Heart left ventricle (tissue), 16 donors: ENCODE measurements around the gene MGAM2. TPM values are rescaled to one million over a fixed set of nuclear protein-coding genes. Genes with fewer than 3 reads are reported as not detected.

Source experiments
- ATAC-seq, 4 donors: fragments of 200-7000 bp; cut with Tn5 transposase; one replicate each; pipeline ENCODE4 v1.9.1; 2020 to 2022; ENCODE audit warnings: moderate library complexity in 4 of 4, mild to moderate bottlenecking in 3 of 4, moderate number of reproducible peaks in 1 of 4
- DNase-seq, 5 donors: peaks; one replicate each; pipeline ENCODE4 v3.0.0-alpha.2; 2020
- H3K27ac ChIP-seq, 12 donors: fragments of 200-600 bp; sonication (generic) in 4 of 12; one replicate each; pipeline versions ENCODE4 v1.5.0 to v1.8.0; 2016 to 2022; ENCODE audit warnings: mild to moderate bottlenecking in 2 of 12
- H3K27me3 ChIP-seq, 9 donors: fragments of 200-600 bp; sonication (generic) in 2 of 9; one replicate each; pipeline versions ENCODE4 v1.5.1 to v1.8.0; 2016 to 2022; ENCODE audit warnings: mild to moderate bottlenecking in 3 of 9
- H3K36me3 ChIP-seq, 9 donors: fragments of 200-600 bp; sonication (generic) in 2 of 9; one replicate each; pipeline versions ENCODE4 v1.5.0 to v1.8.0; 2018 to 2022; ENCODE audit warnings: mild to moderate bottlenecking in 2 of 9
- H3K4me1 ChIP-seq, 12 donors: fragments of 200-600 bp; sonication (generic) in 4 of 12; one replicate each; pipeline versions ENCODE4 v1.5.0 to v1.8.0; 2016 to 2022; ENCODE audit warnings: mild to moderate bottlenecking in 3 of 12
- H3K4me3 ChIP-seq, 12 donors: fragments of 200-600 bp; sonication (generic) in 4 of 12; one replicate each; pipeline versions ENCODE4 v1.5.0 to v1.8.0; 2017 to 2022; ENCODE audit warnings: mild to moderate bottlenecking in 9 of 12, moderate library complexity in 4 of 12
- H3K9me3 ChIP-seq, 12 donors: fragments of 200-600 bp; sonication (generic) in 4 of 12; one replicate each; pipeline versions ENCODE4 v1.5.0 to v1.8.0; 2016 to 2022; ENCODE audit warnings: mild to moderate bottlenecking in 1 of 12
- POLR2A ChIP-seq, 2 donors: fragments of 450-650 bp; IDR thresholded peaks; one replicate each; pipeline ENCODE4 v1.6.1; 2017; ENCODE audit warnings: antibody characterized with exemption in 2 of 2, mild to moderate bottlenecking in 2 of 2, moderate library complexity in 2 of 2
- WGBS, 4 donors: extraction: QIAGEN DNeasy Blood & Tissue Kit in 2 of 4; methylation state at CpG; one replicate each; pipeline versions ENCODE4 v1.1.5 to v1.1.7; 2013 to 2018; 5-methylcytosine and 5-hydroxymethylcytosine counted together
- intact Hi-C, 10 donors: fragments of 100-400 bp; cut with DNase I; formaldehyde crosslinking; loops; one replicate each; pipeline versions ENCODE4 v1.11.1 to v1.14.2; 2022
- polyA plus RNA-seq, 2 donors: library from polyadenylated mRNA; stranded (reverse); fragments of 200-250 nt; gene quantifications; one replicate each; pipeline ENCODE4 v1.2.3, GENCODE V29; 2013
- total RNA-seq, 9 donors: library from RNA; depleted of rRNA in 2 of 9; stranded (reverse); fragments of >200 nt in 2 of 9; fragmentation: NEBNext Ultra II Directional in 3 of 9; extraction: Animal tissue kit (Norgen Biotek cat#: 25700) in 3 of 9; gene quantifications; one replicate each; pipeline versions ENCODE4 v1.1.0 to v1.2.4, GENCODE V29; 2016 to 2023
- TF ChIP-seq, protein P1 (sequence below), 12 donors: fragments of 200-600 bp; sonication (generic) in 4 of 12; IDR thresholded peaks; one replicate each; pipeline versions ENCODE4 v1.5.0 to v1.8.0; 2018 to 2022; ENCODE audit warnings: antibody characterized with exemption in 12 of 12, mild to moderate bottlenecking in 5 of 12
- donor health status: ischemic (EF 13 %, LVEDD 7.1; RV severe dilation, severe dysfunction).
- donor health status: healthy with polysubstance abuse.
- donor health status: DM: no; HTN: yes; CAD: no.
- donor health status: DM: no; HTN: no; CAD: no.
- donor health status: ischemic (EF 25% LVEDD 6.9; RV normal size, moderate dysfunction).
- donor health status: ischemic (EF 25% LVEDD 5.7; RV mildly dilated, moderate dysfunction).
- donor health status: healthy.
- donor health status: DM: yes; HTN: yes; CAD: no.
- donor health status: ischemic (EF 35%, LVEDD 5.7; RV mildly dilated, moderate dysfunction).
- donor health status: nonischemic (EF 11% LVEDD 7.7; RV severe dilation, severe dysfunction).
- donor health status: DM: yes; HTN: yes; CAD: no.
- donor health status: PGD.
- donor health status: ischemic (EF 29% LVEDD 5.4; RV normal size, mild dysfunction).
- donor health status: nonischemic (EF 23%, LVEDD 6.1; RV moderate dilation, normal function).

Gene MGAM2
- total and polyA plus RNA-seq, 11 donors = 0.01 to 0.13 (median 0.07) TPM; not detected in 4

DNA sequence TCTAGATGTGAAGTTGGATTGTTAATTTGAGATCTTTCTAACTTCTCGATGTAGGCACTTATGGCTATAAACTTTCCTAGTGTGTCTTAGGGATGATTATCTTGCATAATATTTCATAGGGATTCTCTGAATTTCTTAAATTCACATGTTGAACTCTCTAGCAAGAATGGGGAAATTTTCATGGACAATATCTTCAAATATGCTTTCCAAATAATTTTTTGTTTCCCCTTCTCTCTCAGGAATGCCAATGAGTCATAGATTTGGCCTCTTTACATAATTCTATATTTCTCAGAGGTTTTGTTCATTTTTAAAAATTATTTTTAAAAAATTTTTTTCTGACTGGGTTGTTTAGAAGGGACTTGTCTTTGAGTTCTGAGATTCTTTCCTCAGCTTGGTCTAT, 68.9 kb downstream of the MGAM2 start:
- ATAC-seq (no peak), DNase-seq (no peak)
- 81 to 92% (median 86%) methylated on average over 1 of the region's 1 CpG for WGBS, 4 donors
- TF ChIP-seq, protein P1, sequence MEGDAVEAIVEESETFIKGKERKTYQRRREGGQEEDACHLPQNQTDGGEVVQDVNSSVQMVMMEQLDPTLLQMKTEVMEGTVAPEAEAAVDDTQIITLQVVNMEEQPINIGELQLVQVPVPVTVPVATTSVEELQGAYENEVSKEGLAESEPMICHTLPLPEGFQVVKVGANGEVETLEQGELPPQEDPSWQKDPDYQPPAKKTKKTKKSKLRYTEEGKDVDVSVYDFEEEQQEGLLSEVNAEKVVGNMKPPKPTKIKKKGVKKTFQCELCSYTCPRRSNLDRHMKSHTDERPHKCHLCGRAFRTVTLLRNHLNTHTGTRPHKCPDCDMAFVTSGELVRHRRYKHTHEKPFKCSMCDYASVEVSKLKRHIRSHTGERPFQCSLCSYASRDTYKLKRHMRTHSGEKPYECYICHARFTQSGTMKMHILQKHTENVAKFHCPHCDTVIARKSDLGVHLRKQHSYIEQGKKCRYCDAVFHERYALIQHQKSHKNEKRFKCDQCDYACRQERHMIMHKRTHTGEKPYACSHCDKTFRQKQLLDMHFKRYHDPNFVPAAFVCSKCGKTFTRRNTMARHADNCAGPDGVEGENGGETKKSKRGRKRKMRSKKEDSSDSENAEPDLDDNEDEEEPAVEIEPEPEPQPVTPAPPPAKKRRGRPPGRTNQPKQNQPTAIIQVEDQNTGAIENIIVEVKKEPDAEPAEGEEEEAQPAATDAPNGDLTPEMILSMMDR (IDR thresholded peaks at IDR 0.05) = no peak
- TF ChIP-seq POLR2A (IDR thresholded peaks at IDR 0.05) = no peak
- no peaks in the 10 kb centered on the region for H3K36me3 ChIP-seq
- H3K4me1 ChIP-seq = no peaks in the 10 kb centered on the region
- intact Hi-C loops = no loop called here
- H3K27me3 ChIP-seq = no peaks in the 10 kb centered on the region
- H3K4me3 ChIP-seq = no peak overlapping the region
- no peaks in the 10 kb centered on the region for H3K9me3 ChIP-seq
- no peak overlapping the region for H3K27ac ChIP-seq

DNA sequence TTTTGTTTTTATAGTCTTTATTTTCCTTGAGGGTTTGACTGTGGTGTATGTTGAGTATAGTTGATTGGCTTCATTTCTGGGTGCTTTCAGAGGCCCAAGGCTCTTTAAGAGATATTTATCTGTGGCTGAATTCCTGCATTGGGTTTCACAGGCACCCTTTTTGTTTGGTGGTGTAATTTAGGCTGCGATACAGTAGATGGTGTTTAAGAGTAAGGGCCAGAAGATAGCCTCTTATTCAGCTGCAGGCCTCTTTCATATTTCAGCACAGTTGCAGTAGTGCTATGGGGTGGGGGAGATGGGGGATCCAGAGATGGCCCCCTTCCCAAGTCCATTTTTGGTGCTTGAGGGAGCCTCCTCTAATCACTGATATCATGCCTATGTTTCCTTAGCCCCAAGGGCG, 69.7 kb downstream of the MGAM2 start:
- H3K4me1 ChIP-seq = no peaks in the 10 kb centered on the region
- no peaks in the 10 kb centered on the region for H3K9me3 ChIP-seq
- TF ChIP-seq, protein P1 (IDR thresholded peaks at IDR 0.05) = no peak
- no peak for TF ChIP-seq POLR2A (IDR thresholded peaks at IDR 0.05)
- no peaks in the 10 kb centered on the region for H3K27me3 ChIP-seq
- no peaks in the 10 kb centered on the region for H3K36me3 ChIP-seq
- H3K27ac ChIP-seq = no peak overlapping the region
- WGBS, 4 donors = 80 to 86% (median 81%) methylated on average over 2 of the region's 2 CpGs
- ATAC-seq (no peak), DNase-seq (no peak)
- intact Hi-C loops = no loop called here
- no peak overlapping the region for H3K4me3 ChIP-seq

DNA sequence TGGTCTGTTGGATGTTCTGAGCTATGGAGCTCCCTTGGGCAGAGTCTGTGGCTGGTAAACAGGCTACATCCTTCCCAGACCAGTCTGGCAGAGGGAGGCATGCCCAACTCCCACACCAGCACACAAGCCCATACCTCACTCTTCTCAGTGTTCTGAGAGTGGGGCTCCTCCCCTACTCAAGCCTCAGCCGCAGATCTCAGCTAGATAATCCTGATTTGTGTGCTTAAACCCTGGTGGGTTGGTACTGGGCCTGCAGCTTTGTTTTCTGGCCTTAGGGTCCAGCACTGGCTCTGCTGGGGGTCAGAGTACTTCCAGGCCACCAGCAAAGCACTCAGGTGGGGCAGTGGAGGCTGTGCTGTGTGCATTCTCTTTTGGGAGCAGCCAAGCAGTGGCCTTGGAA, 70.4 kb downstream of the MGAM2 start:
- WGBS, 4 donors = 67 to 80% (median 79%) methylated on average over 1 of the region's 1 CpG; no CpG with 5 or more reads in 1 of the 4 donors
- intact Hi-C loops = no loop called here

DNA sequence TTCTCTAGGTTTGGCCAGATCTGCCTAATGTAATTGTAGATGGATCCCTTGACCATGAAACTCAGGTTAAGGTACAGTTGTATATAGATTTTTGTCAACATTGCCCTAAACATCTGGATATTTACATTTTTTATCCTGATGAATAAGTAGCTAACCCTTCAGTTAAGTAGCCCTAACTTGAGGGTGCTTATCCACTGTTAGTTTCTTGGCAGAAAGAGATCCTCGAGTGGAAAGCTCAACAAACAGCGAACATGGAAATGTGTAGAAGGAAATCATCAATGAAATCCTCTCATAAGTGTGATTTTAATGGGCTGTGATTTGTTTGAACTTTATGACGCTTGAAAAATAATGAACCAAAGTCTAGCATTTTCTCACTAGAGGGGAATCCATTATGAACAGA, 73.6 kb downstream of the MGAM2 start:
- 72 to 80% (median 74%) methylated on average over 3 of the region's 3 CpGs for WGBS, 4 donors
- H3K36me3 ChIP-seq = no peaks in the 10 kb centered on the region
- H3K4me3 ChIP-seq = no peak overlapping the region
- no peaks in the 10 kb centered on the region for H3K27me3 ChIP-seq
- no peak overlapping the region for H3K27ac ChIP-seq
- TF ChIP-seq POLR2A (IDR thresholded peaks at IDR 0.05) = no peak
- TF ChIP-seq, protein P1 (IDR thresholded peaks at IDR 0.05) = no peak
- intact Hi-C loops = loop anchor here in 6 of 10 donors (5.0 kb wide), 1 partner anchor 208 kb away; no protein-coding TSS in a partner anchor
- ATAC-seq (no peak), DNase-seq (no peak)
- peaks cover 0 to 10% (median 0%) of the 10 kb centered on the region in 12 donors for H3K4me1 ChIP-seq
- no peaks in the 10 kb centered on the region for H3K9me3 ChIP-seq

More for the DNA sequence above, 70.4 kb downstream of the MGAM2 start:
- Histone ChIP-seq H3K27ac (no peak overlapping the region), H3K4me1 (no peaks in the 10 kb centered on the region), H3K4me3 (no peak overlapping the region), H3K9me3 (no peaks in the 10 kb centered on the region), H3K27me3 (no peaks in the 10 kb centered on the region), H3K36me3 (no peaks in the 10 kb centered on the region)
- DNase-seq = no peak
- TF ChIP-seq, protein P1 (IDR thresholded peaks at IDR 0.05) = no peak
- TF ChIP-seq POLR2A (IDR thresholded peaks at IDR 0.05) = no peak
- ATAC-seq = no peak
